GM12872 (cell line): ENCODE measurements around the gene CDC45.

Experiments
- TF ChIP-seq, protein P1 (sequence below): IDR thresholded peaks from 3 replicates; pipeline ENCODE4 v1.5.1; 2011; ENCODE audit warnings: low read depth, mild to moderate bottlenecking, low read length, moderate library complexity; ENCODE audit not compliant: insufficient read depth

CDC45 gene

DNA sequence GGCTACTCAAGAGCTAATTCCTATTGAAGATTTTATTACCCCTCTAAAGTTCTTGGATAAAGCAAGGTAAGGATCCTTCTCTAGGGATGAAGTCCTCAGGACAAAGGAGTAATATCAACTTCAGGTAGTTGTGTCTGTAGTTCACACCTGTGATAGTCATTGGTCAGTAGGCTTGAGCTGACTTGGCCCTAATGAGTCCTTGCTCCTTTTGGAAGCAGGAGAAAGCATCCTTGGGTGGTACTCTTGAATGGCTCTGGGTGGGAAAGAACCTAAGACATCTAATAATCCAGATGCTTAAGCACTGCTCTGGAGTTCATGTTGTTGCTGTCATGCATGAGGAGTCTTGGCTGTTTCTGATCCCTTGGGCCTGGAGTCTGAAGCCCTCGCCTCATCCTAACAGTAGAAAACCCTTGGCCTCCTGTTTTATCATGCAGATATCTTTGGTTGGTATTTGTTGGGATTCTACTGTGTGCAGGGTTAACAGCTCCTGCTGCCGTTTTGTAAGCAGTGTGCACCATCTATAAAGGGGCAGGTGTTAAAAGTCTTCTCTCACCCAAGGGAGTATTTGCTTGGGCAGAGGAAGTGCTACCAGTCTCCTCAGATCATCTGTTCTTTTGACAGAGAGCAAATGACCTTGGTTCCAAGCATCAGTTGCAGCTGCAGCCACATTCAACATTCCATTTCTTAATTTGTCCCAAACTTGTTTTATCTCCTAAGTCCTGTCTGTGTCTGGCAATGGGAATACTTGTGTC, 44.7 kb upstream of the CDC45 start:
- TF ChIP-seq, protein P1, sequence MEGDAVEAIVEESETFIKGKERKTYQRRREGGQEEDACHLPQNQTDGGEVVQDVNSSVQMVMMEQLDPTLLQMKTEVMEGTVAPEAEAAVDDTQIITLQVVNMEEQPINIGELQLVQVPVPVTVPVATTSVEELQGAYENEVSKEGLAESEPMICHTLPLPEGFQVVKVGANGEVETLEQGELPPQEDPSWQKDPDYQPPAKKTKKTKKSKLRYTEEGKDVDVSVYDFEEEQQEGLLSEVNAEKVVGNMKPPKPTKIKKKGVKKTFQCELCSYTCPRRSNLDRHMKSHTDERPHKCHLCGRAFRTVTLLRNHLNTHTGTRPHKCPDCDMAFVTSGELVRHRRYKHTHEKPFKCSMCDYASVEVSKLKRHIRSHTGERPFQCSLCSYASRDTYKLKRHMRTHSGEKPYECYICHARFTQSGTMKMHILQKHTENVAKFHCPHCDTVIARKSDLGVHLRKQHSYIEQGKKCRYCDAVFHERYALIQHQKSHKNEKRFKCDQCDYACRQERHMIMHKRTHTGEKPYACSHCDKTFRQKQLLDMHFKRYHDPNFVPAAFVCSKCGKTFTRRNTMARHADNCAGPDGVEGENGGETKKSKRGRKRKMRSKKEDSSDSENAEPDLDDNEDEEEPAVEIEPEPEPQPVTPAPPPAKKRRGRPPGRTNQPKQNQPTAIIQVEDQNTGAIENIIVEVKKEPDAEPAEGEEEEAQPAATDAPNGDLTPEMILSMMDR: no peak

DNA sequence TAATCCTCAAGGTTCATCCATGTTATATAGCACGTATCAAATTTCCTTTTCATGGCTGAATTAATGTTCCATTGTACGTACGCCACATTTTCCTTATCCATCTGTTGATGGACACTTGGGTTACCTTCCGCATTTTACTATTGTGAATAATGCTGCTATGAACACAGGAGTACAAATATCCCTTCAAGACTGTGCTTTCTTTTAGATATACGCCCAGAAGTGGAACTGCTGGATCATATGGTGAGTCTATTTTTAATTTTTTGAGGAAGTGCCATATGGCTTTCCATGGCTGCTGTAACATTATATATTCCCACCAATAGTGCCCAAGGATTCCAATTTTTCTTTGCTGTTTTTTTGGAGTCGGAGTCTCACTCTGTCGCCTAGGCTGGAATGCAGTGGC, 41.4 kb upstream of the CDC45 start:
- TF ChIP-seq, protein P1: no peak

DNA sequence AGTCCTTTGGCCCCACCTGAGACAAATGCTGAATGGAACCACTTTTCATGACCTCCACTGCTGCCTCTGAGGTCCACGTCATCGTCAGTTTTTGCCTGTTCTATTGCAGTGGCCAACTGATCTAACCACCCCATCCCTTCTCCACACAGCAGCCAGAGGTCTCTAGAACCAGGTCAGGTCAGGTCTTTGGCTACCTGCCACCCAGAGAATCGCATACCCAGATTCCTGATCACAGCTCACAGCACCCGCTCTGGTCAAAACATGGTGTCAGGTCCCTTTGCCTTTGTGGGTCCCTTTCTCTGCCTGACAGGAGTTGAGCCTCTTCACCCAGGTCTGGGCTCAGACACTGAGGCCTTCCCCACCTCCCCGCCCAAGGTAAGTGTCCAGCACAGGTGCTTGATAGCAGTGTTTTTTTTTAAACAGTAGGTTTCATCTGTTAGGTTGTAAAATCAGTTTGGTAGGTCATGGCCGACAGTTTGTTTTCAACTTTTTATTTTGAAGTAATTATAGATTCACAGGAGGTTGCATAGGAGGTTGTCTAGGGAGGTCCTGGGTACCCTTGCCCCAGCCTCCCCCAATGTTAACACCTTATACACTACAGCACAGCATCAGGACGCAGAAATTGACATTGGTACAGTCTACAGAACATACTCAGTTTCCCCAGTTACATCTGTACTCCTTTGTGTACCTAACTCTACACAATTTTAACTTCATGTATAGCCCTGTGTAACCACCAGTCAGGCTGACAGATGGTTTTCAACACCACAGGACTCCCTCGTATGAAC, 39.1 kb upstream of the CDC45 start:
- TF ChIP-seq, protein P1: no peak

DNA sequence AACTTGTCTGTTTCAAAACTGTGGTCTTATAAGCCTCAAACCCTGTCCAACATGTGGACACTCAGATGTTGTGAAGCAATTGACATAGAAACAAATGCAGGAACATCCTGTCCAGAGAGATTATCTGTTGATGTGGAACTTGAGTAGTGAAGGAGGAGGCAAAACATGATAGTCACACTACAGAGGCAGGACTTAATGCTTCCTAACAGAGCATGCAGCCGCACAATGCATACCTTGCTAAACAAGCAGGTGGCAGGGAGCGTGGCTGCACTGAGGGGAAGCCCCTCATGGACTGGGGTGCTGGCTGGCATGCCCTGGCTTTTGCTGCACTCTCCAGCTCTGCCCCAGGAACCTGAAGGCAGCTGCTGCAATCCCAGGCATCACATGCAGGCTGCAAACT, 37.6 kb upstream of the CDC45 start:
- TF ChIP-seq, protein P1: no peak

DNA sequence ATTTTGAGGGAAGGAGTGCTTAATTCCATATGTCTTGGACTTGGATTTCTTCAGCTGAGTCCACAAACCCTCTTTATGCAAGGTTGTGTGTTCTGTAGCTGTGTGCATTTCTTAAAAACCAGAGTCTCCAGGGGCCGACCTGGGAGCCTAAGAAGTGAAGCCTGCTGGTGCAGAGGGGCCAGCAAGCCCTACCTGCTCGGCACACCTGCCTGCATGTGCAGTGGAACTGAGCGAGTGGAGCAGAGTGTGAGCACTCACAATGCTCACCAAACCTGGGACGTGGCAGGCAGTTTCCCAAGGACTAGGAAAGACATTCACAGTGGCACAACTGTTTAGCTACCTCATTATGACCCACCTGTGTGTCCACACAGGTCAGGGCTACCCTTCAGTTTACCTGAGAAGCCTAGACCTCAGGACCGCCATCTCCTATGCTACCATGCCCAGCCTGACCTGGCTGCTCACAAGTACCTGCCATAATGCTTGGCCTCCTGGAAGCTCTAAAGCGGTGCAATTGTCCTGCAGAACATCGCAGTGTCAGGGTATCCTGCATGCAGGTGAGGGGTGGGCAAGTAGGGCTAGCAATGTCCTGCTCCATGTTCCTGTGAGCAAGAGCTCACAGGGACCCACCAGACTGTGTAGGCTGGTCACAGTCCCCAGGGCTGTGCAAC, 36.0 kb upstream of the CDC45 start:
- TF ChIP-seq, protein P1: no peak

DNA sequence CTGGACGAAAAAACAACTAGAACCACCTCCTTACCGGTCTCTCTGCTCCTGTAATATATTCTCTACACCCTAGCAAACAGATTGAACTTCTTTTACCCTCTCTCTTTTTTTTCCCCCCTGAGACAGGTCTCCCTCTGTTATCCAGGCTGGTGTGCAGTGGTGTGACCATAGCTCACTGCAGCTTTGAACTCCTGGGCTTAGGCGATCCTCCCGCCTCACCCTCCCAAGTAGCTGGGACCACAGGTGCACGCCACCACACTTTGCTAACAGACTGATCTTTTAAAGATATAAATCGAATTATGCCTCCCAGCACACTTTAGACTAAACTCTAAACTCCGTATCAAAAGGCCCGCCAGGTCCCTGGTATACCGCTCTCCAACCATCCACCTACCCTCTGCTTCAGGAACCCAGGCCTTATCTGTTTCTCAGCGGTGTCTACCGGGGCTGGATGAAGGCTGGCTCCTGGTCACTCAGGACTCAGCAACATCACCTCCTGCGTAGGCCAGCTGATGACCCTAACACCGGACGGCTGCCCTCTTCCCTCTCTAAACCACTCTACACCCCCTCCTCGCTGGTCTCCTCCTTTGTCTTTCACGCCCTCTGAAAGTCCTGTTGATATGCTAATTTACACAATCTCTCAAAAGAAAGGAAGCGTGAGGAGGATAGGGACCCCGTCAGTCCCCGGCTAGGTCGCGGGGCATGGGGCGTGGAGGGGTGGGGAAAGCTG, 33.0 kb upstream of the CDC45 start:
- TF ChIP-seq, protein P1: no peak
